Measurements from ENCODE around the gene MOGAT3.

MOGAT3 gene

GRCh38 chr7:101172005-101172853 lies 28.6 kb downstream of the MOGAT3 start:
- peak; percentile 53 for DNase-seq

- no peak for DNase-seq
These were observed 29.4 kb downstream of the MOGAT3 start for GRCh38 chr7:101171442-101171837.

- no peak for DNase-seq
These were observed 30.0 kb downstream of the MOGAT3 start for GRCh38 chr7:101170617-101171441.

- DNase-seq = peak; percentile 69
These were observed 30.8 kb downstream of the MOGAT3 start for GRCh38 chr7:101169838-101170551.

- DNase-seq = no peak
These were observed 31.6 kb downstream of the MOGAT3 start for GRCh38 chr7:101169110-101169837.

GRCh38 chr7:101168412-101169049 lies 32.3 kb downstream of the MOGAT3 start:
- DNase-seq = no peak

- no peak for DNase-seq
These were observed 33.0 kb downstream of the MOGAT3 start for GRCh38 chr7:101167645-101168411.

GRCh38 chr7:101166909-101167644 lies 33.8 kb downstream of the MOGAT3 start:
- DNase-seq = no peak

- DNase-seq = no peak
These were observed 34.3 kb downstream of the MOGAT3 start for GRCh38 chr7:101166648-101166908.

GRCh38 chr7:101165958-101166647 lies 34.7 kb downstream of the MOGAT3 start:
- no peak for DNase-seq

GRCh38 chr7:101165075-101165957 lies 35.5 kb downstream of the MOGAT3 start, which contains the start of gene VGF:
VGF (minus strand) TSS chr7:101165569; CDS start chr7:101164843, 726 bp downstream.
- peak; percentile 95 for DNase-seq

GRCh38 chr7:101164071-101164840 lies 36.6 kb downstream of the MOGAT3 start:
- DNase-seq = no peak

- DNase-seq = peak; percentile 82
These were observed 37.4 kb downstream of the MOGAT3 start for GRCh38 chr7:101163279-101164070.

GRCh38 chr7:101162551-101163278 lies 38.1 kb downstream of the MOGAT3 start:
- DNase-seq = peak; percentile 82

- DNase-seq = no peak
These were observed 39.0 kb downstream of the MOGAT3 start for GRCh38 chr7:101161692-101162471.

GRCh38 chr7:101160910-101161309 lies 39.9 kb downstream of the MOGAT3 start:
- no peak for DNase-seq

Data from NCI-H1092 treated with DMSO at 0.1 percent for 48 hours (cell line).